Fibroblast of the aortic adventitia (primary cell): ENCODE measurements around the gene INHBB. TPM values are rescaled to one million over a fixed set of nuclear protein-coding genes. Genes with fewer than 3 reads are reported as not detected.

Source experiments
- DNase-seq: peaks from one replicate; pipeline ENCODE4 v3.0.0-alpha.2; 2010; ENCODE audit warnings: low read depth
- H3K4me3 ChIP-seq: 2 replicates; pipeline ENCODE4 v1.5.1; 2011; ENCODE audit warnings: low read depth, mild to moderate bottlenecking, control low read depth, low read length, moderate library complexity
- total RNA-seq: library from RNA; depleted of rRNA; stranded (reverse); fragments of >200 nt; gene quantifications from 2 replicates; pipeline ENCODE4 v1.2.3, GENCODE V29; 2012; ENCODE audit warnings: low replicate concordance
- TF ChIP-seq, protein P1 (sequence below): IDR thresholded peaks from 2 replicates; pipeline ENCODE4 v1.5.1; 2011; ENCODE audit warnings: mild to moderate bottlenecking, low read length, control low read depth, inconsistent platforms; ENCODE audit not compliant: insufficient read depth

The INHBB gene
- total RNA-seq, 1 donor, result not detected

- no peak for DNase-seq
- H3K4me3 ChIP-seq, result no peak overlapping the region
- TF ChIP-seq, protein P1, sequence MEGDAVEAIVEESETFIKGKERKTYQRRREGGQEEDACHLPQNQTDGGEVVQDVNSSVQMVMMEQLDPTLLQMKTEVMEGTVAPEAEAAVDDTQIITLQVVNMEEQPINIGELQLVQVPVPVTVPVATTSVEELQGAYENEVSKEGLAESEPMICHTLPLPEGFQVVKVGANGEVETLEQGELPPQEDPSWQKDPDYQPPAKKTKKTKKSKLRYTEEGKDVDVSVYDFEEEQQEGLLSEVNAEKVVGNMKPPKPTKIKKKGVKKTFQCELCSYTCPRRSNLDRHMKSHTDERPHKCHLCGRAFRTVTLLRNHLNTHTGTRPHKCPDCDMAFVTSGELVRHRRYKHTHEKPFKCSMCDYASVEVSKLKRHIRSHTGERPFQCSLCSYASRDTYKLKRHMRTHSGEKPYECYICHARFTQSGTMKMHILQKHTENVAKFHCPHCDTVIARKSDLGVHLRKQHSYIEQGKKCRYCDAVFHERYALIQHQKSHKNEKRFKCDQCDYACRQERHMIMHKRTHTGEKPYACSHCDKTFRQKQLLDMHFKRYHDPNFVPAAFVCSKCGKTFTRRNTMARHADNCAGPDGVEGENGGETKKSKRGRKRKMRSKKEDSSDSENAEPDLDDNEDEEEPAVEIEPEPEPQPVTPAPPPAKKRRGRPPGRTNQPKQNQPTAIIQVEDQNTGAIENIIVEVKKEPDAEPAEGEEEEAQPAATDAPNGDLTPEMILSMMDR, result no peak
Measured at GRCh38 chr2:120349440-120349921, 3.5 kb downstream of the INHBB start.

DNA sequence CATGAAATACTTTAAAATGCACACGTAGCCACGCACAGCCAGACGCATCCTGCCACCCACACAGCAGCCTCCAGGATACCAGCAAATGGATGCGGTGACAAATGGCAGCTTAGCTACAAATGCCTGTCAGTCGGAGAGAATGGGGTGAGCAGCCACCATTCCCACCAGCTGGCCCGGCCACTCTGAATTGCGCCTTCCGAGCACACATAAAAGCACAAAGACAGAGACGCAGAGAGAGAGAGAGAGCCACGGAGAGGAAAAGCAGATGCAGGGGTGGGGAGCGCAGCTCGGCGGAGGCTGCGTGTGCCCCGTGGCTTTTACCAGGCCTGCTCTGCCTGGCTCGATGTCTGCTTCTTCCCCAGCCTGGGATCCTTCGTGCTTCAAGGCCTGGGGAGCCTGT lies 4.1 kb downstream of the INHBB start:
- H3K4me3 ChIP-seq, result no peak overlapping the region
- DNase-seq, result no peak
- TF ChIP-seq, protein P1, result no peak

DNA sequence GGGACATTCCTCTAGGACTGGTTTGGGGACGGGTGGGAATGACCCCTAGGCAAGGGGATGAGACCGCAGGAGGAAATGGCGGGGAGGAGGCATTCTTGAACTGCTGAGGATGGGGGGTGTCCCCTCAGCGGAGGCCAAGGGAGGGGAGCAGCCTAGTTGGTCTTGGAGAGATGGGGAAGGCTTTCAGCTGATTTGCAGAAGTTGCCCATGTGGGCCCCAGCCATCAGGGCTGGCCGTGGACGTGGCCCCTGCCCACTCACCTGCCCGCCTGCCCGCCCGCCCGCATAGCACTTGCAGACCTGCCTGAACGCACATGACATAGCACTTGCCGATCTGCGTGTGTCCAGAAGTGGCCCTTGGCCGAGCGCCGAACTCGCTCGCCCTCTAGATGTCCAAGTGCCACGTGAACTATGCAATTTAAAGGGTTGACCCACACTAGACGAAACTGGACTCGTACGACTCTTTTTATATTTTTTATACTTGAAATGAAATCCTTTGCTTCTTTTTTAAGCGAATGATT lies 4.9 kb downstream of the INHBB start:
- TF ChIP-seq, protein P1, result no peak
- DNase-seq, result no peak
- no peak overlapping the region for H3K4me3 ChIP-seq

- no peak overlapping the region for H3K4me3 ChIP-seq
- no peak for DNase-seq
- TF ChIP-seq, protein P1, result no peak
Measured at GRCh38 chr2:120352696-120353590, 7.0 kb downstream of the INHBB start.

DNA sequence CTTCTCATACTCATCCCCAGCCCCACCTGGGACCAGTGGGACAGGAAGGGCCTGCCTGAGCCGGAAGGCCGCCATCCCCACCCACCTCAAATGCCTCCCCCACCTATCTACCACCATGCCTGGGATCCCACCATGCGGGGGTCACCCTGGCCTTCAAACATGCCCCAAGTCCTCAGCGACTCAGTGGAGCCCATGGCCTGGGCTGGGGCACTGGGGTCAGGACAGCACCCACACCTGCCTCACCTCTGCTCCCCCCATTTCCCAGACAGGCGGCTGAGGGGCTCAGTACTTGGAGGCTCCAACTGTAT lies 7.6 kb downstream of the INHBB start:
- TF ChIP-seq, protein P1, result no peak
- no peak overlapping the region for H3K4me3 ChIP-seq
- no peak for DNase-seq

DNA sequence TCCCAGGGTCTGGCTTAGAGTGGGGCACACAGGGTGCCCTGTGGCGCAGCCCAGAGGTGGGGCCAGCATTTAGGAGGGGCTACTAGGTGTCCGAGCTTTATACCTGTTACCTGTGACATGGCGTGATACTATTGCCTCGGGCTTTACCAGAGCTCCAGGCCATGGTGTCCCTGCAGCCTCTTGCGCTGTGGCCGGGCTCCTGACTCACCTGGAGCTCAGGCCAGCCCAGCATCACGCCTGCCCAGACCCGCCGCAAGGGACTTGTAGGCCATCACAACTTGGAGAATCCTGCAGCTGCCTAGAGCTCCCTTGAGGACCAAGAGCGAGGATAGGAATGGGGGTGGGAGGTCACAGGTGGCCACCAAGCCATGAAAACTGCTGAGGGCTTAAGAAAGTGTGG lies 8.0 kb downstream of the INHBB start:
- TF ChIP-seq, protein P1, result no peak
- DNase-seq, result no peak
- H3K4me3 ChIP-seq, result no peak overlapping the region
